Tongue (tissue), 2 donors: ENCODE data around the gene SLIT3. TPM values are rescaled to one million over a fixed set of nuclear protein-coding genes. Genes with fewer than 3 reads are reported as not detected.

Experiments used
- DNase-seq: peaks from one replicate; pipeline ENCODE4 v3.0.0-alpha.2; 2015
- total RNA-seq: library from RNA; depleted of rRNA; stranded (reverse); fragments of >200 nt; gene quantifications from one replicate; pipeline ENCODE4 v1.2.3, GENCODE V29; 2014

SLIT3 gene
- total RNA-seq, 1 donor from 2014 or later, result 21.4 TPM

DNA sequence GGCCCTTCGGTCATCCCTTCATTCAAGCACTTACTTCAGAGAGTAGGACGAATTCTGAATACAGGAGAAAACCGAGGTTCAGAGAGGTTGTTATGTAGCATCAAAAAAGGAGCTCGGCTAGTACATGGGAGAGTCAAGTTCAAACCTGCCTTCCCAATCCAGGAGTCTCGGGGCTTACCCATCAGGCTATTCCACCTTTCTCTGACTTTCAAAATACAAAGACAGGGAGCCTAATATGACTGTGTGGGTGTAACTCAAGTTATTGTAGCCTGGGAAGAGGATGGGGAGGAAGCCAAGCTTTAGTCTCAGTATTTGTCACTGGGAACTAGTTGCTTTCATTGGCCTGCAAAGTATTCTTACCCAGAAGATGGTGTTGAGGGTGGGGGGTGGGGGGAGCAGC lies 447.0 kb downstream of the SLIT3 start:
- no peak for DNase-seq

GRCh38 chr5:168852329-168852728 lies 448.6 kb downstream of the SLIT3 start:
- no peak for DNase-seq

- peak; percentile 60 for DNase-seq
These were observed 449.0 kb downstream of the SLIT3 start for GRCh38 chr5:168851902-168852321.

DNA sequence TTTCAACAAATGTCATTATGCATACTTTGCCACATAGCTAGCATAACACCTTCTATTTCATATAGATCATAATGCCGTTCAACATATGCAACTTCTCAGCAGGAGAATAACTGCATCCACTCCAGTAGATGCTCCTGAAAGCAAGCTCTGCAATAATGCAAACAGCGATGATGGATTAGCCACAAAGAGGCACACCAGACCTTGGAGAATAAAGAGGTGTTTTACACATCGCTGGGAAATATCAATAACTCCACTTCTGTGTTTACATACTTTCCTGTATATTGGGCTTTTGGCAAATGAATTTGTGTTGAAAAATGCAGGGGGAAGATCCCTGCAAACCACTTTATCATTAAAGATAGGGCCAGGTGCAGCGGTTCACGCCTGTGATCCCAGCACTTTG lies 450.3 kb downstream of the SLIT3 start:
- no peak for DNase-seq

DNA sequence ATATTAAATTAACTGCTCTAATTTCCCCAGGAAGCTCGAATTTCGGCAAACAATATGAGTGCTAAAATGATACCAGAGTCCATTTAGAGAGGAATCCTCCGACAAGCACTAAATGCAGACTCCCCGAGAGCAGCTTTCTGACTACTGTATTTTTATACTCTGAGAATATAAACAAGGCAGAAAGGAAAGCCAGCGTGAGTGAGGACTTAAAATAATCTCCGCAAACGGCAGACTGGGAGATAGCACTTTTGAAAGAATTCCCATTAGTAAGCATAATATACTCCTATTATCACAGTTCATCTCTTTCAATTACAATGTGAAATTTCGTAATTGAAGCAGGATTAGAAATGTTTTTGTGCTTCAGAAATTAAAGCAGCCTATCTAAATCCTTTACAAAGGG lies 452.4 kb downstream of the SLIT3 start:
- no peak for DNase-seq

DNA sequence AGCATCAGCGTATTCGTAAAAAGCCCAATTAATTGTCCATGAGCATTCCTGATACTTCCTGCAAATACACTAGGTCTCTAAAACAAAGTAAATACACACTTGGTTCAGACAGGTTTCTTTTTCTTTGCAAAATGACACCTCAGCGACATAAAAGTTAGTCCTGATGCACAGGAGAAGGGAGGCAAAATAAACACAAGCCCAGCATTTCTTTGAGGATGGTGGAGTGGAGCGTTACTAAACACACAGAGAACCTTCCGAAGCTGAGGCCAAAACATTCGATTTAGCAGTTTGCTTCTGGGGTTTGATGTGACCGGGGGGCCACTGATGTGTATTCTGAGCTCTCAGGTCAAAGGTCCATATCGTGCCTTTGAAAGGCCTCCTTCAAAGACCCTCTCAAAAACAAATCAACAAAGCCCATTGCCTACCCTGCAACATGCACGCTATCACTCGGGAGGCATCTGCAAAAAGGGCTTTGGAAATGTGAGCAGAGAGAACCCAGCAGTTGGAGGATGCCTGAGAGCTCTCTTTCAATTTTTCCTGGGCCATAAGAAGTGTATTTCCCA lies 453.3 kb downstream of the SLIT3 start:
- no peak for DNase-seq

DNA sequence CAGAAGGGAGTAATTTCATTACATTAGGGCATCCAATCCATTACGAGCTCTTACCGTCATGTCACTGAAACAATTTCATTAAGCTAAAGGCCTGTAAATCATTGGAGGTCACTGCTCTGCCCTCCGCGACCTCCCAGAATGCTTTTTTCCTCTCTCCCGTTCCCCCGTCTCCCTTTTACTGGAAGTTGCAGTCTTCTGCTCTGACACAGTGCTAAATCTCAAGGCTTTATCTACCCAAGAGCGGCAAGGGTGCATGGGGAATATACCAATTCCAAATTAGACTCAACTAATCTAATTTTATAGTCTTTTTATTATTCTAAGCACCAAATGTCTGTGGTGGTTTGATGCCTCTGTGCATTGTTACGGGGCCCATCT lies 456.0 kb downstream of the SLIT3 start:
- no peak for DNase-seq

- DNase-seq, result no peak
These were observed 456.7 kb downstream of the SLIT3 start for GRCh38 chr5:168844016-168844921.

DNA sequence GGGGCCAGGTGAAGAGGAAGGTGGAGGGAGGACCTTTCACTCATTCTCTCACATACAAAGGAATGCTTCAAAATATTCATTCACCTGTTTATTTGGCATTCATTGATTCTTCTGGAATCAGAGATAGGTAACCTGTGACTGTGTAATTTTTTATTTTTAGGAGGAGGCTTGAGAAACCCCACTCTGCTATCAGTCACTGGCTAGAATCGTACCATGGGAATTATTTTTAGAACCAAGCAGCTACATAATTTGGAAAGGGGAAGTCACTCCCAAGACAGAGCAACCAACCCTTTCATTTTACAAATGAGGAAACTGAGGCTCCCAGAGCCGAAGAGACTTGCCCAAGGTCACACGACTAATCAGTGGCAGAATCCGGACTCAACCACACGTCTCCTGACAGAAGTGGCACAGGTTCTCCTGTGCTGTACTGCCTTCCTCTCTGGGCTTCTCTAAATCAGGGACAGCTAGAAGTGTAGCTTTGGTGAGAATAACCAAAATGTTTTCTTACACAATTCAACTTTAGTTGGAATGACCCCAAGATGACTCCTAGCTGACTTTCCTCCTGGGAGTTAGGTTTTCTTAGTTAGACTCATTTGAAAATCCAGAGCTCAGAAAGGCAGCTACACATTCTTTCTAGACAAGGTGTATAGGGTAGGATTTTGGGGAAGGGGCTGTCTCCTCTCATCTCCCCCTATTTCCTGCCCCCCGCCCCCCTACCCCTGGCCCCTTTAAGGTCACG lies 457.5 kb downstream of the SLIT3 start:
- no peak for DNase-seq

DNA sequence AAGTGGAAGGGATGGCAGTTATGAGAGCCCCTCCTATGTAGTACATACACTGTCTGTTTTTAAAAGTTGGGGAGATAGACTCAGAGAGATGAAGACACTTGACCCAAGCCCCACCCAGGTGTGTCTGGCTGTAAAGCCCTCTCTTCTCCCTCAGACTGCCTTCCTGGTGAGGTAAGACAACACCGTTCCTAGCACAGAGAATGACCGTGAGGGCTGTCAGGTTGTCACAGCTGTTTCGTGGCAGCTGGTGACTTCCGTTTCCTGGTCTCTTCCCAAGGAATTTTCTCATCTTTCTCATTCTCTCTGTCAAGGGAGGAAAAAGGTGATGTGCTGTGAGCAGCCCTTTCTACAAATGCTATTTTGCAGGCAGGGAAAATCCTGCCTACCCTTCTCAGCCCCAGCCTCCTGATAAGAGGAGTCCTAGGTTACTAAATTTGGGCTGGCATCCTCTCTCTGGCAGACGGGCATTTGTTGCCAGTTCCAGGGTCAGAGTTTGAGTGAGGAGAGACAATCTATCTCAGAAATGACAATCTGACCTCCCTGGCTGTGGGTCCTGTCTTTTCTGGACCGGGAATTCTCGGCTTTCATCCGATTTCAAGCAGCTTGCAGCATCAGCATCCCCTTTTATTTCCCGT lies 458.3 kb downstream of the SLIT3 start:
- no peak for DNase-seq

GRCh38 chr5:168837852-168838251 lies 463.1 kb downstream of the SLIT3 start:
- DNase-seq, result no peak

DNA sequence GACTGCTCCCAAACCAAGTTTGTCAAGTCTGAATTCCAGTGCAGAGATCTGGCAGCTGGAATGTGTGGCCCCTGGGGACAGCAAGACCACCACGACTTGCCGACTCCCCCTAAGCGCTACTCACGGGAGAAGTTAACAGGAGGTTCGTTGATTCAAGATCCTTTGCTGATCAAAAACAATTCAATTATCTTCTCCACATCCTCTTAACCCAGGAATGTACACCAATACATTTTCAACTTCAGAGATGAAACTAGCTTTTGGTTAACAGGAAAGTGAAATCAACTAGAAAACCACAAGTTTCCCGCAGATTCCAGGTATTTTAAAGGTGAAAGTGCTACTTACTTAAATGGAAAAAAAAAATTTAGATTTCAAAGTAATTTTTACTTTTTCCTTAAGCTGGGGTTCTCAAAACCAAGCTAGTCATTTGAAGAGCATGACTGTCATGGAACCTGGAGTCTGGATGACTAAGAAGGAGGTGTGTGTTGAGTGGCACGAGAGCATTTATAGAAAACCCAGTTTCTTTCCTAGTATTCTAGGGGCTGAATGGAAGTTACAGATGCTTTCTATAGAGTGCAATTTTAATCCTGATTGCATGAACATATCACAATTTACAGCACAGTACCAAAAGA lies 464.2 kb downstream of the SLIT3 start:
- DNase-seq, result no peak

DNA sequence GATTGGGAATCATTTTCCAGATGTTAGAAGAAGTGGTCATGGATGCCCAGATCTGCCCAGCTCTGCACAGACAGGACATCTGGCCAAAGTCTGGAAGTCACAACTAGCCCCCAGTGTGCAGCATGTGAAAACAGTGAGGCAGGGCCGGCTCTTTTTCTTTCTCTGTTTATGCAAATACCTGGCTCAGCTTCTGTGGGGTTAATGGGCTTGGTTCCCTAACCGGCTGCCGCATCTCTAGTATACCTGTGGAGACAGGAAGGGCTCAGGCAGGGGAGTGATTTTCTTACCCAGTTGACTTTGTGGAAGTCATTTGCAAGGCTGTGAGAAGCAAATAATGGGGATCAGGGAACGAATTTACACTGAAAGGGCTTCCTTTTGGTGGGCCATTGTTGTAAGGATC lies 467.0 kb downstream of the SLIT3 start:
- DNase-seq, result no peak

- no peak for DNase-seq
These were observed 467.6 kb downstream of the SLIT3 start for GRCh38 chr5:168833383-168833782.

DNA sequence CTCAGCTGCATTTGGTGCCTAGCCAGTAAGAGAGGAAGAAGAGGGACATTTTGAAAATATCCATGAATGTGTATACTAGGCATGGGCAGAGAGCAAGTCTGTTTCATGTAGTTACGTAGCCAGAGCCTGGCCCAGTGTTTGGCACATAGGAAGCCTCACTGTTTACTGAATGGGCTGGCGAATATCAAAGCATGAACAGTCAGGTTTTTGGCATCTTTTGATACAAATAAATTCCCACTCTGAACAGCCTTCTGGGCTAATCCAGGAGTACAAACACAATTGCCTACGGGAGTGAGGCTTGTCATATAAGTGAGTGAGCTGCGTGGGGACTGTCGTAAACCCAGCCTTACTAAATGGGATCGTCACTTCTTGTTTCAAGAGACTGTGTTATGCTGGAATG lies 468.6 kb downstream of the SLIT3 start:
- DNase-seq, result no peak

DNA sequence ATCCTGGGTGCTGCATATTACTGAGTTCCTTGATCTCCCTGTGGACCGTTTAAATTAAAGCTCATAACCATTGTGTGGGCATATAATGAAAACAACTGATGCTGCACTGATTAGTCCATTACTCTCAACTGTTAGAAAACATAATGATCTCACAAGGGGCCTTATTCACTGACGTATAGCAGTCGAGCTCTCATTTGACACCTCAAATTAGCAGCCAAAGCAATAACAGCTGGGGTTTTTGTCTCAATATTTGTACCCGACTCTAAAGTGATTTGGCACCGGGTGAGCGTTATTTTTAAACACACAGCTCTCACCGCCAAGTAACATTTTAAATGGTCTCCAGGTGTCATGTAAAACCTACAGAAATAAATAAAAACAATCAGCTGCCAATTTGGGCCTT lies 469.6 kb downstream of the SLIT3 start:
- DNase-seq, result peak; percentile 37

DNA sequence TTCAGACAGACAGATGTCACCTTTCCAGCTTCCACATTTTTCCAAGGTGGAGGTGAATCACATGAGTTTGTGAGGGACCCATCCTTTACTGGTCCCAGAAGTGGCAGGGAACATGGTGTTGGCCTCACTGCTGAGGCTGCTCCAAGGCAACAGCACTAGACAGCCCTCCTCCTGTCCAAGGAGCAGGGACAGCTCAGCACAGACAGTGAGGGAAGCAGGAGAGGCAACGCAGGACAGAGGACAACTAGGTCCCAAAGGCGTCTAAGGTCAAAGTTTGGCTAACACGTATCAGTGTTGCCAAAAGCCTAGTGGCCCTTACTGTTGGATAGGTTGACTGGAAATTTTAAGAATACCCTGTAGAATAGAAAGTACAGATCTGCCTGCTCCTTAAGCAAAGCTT lies 470.1 kb downstream of the SLIT3 start:
- no peak for DNase-seq

- DNase-seq, result no peak
These were observed 471.0 kb downstream of the SLIT3 start for GRCh38 chr5:168829922-168830417.

GRCh38 chr5:168829044-168829443 lies 471.9 kb downstream of the SLIT3 start:
- DNase-seq, result no peak

DNA sequence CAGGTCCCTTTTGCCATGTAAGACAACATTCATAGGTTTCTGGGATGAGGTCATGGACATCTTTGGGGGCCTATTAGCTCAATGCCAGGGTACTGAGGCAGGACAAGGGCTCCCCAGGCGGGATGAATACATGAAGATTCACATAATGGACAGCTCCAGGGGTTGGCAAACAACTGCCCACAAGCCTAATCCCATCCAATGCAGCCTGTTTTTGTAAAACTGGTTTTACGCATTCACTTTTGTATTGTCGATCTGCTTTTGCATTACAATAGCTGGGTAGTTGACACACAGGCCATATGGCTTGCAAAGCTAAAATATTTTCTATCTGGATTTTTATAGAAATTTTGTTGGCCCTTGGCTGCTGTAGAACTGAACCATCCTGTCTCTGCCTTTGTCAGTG lies 473.3 kb downstream of the SLIT3 start:
- DNase-seq, result no peak

DNA sequence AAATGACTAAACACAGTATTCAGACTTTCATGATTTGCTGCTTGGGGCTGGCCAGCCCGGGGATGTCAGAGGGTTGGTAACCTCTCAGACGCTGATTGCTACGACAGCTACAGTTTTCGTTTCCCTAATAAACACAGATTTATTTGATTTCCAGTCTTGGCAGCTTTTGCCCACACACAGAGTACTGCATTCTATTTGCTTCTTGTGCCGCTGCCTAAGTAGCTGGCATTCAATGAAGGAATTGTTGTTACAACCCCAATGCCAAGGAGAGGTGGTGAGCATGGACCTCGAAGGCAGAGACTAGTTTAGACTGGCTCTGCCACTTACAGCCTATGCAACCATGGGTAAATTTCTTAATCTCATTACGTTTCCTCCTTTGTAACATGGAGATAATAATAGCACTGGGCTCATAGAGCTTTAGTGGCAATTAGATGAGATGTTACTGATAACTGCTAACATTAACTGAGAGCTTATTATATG lies 474.7 kb downstream of the SLIT3 start:
- DNase-seq, result peak; percentile 10

DNA sequence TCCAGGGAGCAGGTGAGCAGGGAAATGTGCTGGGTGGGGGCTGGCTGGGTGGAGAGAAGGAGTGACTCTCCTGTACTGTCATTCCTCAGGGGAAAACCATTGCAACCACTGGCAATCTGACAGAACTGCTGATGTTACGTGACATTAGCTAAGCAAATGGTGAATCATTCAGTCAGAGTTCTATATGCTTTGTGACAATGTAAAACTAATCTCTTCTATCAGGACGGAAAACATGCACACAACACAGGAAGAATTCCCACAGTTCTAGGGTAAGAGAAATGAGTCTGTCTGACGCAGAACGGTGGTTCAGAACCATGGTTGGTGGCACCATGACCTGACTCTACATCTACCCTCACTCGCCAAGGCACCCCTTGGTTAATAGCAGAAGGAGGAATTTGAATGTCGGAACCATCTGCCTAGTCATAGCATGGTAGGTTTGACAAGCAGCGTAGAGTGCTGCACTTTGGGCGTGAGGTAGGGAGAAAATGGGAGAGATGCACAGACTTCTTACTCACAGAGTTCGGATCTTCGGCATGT lies 478.1 kb downstream of the SLIT3 start:
- no peak for DNase-seq
